ENCODE data around the gene DHDH.
"Not testable (repeated sequence)": the region's sequence is repeated elsewhere in the genome, so short reads cannot be mapped to it uniquely, and the experiment has no call there.

Gene DHDH

DNA sequence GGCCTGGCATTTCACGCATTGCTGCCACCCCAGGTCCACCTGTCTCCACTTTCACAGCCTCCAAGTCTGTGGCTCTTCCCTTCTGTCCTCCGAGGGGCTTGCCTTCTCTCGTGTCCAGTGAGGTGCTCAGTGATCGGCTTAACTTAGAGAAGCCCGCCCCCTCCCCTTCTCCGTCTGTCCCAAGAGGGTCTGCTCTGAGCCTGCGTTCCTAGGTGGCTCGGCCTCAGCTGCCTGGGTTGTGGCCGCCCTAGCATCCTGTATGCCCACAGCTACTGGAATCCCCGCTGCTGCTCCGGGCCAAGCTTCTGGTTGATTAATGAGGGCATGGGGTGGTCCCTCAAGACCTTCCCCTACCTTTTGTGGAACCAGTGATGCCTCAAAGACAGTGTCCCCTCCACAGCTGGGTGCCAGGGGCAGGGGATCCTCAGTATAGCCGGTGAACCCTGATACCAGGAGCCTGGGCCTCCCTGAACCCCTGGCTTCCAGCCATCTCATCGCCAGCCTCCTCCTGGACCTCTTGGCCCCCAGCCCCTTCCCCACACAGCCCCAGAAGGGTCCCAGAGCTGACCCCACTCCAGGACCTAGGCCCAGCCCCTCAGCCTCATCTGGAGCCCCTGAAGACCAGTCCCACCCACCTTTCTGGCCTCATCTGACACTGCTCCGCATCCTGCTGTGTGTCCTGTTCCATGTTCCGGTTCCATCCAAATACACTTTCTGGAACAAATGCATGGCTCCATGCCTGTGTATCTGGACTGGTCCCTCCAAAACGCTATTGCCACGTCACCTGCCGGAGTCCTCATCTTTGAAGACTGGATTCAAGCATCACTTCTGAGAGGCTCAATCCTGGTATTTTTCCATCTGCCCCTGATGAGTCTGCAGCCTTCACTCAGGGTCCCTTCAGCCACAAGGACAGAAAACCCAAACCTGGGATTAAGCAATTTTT is 10.7 kb upstream of the DHDH start:
- H3K4me3 Mint-ChIP-seq: no peak overlapping the region
- peaks cover 10% of the 10 kb centered on the region for H3K4me1 Mint-ChIP-seq (ENCODE audit: low read depth)
- intact Hi-C loops (cut with micrococcal nuclease): no loop called here
- H3K36me3 Mint-ChIP-seq (ENCODE audit: low read depth): peaks cover 68% of the 10 kb centered on the region
- no peaks in the 10 kb centered on the region for H3K9me3 Mint-ChIP-seq
- no peaks in the 10 kb centered on the region for H3K27me3 Mint-ChIP-seq
- H3K27ac Mint-ChIP-seq: no peak overlapping the region

DNA sequence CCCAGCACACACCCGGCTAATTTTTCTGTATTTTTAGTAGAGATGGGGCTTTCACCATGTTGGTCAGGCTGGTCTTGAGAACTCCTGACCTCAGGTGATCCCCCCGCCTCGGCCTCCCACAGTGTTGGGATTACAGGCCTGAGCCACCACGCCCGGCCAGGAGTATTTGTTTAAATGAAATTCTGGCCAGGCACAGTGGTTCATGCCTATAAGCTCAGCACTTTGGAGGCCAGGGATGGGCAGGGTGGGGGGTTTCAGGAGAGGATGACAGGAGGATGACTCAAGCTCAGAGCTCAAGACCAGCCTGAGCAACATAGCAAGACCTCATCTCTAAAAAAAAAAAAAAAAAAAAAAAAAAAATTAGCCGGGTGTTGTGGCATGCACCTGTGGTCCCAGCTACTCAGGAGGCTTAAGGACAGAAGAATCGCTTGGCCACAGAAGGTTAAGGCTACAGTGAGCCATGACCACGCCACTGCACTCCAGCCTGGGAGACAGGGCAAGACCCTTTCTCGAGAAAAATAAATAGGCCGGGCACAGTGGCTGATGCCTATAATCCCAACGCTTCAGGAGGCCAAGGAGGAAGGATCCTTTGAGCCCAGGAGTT is 8.2 kb upstream of the DHDH start:
- Mint-ChIP-seq H3K27ac (no peak overlapping the region), H3K4me3 (no peak overlapping the region), H3K9me3 (no peaks in the 10 kb centered on the region), H3K27me3 (no peaks in the 10 kb centered on the region), H3K36me3 (ENCODE audit: low read depth) (peaks cover 43% of the 10 kb centered on the region), H3K4me1 (ENCODE audit: low read depth) (peaks cover 10% of the 10 kb centered on the region)
- intact Hi-C loops (cut with micrococcal nuclease): no loop called here

DNA sequence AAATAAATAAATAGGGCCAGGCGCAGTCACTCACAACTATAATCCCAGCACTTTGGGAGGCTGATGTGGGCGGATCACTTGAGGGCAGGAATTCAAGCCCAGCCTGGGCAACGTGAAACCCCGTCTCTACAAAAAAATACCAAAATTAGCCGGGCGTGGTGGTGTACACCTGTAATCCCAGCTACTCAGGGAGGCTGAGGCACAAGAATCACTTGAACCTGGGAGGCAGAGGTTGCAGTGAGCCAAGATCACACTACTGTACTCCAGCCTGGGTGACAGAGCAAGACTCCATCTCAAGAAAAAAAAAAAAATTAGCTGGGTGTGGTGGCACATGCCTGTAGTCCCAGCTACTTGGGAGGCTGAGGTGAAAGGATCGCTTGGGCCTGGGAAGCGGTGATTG is 7.6 kb upstream of the DHDH start:
- Mint-ChIP-seq H3K4me1 (ENCODE audit: low read depth) (peaks cover 10% of the 10 kb centered on the region), H3K36me3 (ENCODE audit: low read depth) (peaks cover 37% of the 10 kb centered on the region), H3K27ac (peak overlapping the region; percentile 64)
- H3K4me3 Mint-ChIP-seq; H3K27me3 Mint-ChIP-seq; H3K9me3 Mint-ChIP-seq; intact Hi-C loops (cut with micrococcal nuclease): not testable (repeated sequence)

DNA sequence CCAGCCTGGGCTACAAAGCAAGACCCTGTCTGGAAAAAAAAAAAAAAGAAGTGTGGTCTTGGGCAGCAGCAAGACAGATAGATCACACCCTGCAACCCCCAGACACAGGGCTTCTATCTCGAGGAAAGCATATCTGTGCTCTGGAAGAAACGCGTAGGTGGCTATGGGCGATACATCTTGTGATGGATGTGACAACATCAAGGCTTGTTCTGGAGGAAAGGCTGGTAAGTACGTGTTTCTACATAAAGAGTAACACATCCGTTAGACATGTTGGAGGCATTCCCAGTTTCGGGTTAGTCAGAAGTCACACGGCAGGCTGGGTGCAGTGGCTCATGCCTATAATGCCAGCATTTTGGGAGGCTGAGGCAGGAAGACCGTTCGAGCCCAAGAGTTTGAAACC is 6.6 kb upstream of the DHDH start:
- Mint-ChIP-seq H3K9me3 (no peaks in the 10 kb centered on the region), H3K4me1 (ENCODE audit: low read depth) (peaks cover 10% of the 10 kb centered on the region), H3K27me3 (peaks cover 10% of the 10 kb centered on the region), H3K4me3 (no peak overlapping the region), H3K27ac (peak overlapping the region; percentile 64), H3K36me3 (ENCODE audit: low read depth) (peaks cover 27% of the 10 kb centered on the region)
- intact Hi-C loops (cut with micrococcal nuclease): no loop called here

DNA sequence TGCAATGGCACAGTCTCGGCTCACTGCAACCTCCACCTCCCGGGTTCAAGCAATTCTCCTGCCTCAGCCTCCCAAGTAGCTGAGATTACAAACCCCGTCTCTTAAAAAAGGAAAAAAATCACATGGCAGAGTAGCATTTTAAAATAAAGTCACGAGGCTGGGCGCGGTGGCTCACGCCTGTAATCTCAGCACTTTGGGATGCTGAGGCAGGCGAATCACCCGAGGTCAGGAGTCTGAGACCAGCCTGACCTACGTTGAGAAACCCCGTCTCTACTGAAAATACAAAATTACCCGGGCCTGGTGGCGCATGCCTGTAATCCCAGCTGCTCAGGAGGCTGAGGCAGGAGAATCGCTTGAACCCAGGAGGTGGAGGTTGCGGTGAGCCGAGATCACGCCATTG is 5.8 kb upstream of the DHDH start:
- intact Hi-C loops (cut with micrococcal nuclease); H3K9me3 Mint-ChIP-seq; H3K4me3 Mint-ChIP-seq: not testable (repeated sequence)
- H3K4me1 Mint-ChIP-seq (ENCODE audit: low read depth): peaks cover 10% of the 10 kb centered on the region
- H3K27me3 Mint-ChIP-seq: peaks cover 15% of the 10 kb centered on the region
- H3K36me3 Mint-ChIP-seq (ENCODE audit: low read depth): peaks cover 19% of the 10 kb centered on the region
- H3K27ac Mint-ChIP-seq: peak overlapping the region; percentile 64

DNA sequence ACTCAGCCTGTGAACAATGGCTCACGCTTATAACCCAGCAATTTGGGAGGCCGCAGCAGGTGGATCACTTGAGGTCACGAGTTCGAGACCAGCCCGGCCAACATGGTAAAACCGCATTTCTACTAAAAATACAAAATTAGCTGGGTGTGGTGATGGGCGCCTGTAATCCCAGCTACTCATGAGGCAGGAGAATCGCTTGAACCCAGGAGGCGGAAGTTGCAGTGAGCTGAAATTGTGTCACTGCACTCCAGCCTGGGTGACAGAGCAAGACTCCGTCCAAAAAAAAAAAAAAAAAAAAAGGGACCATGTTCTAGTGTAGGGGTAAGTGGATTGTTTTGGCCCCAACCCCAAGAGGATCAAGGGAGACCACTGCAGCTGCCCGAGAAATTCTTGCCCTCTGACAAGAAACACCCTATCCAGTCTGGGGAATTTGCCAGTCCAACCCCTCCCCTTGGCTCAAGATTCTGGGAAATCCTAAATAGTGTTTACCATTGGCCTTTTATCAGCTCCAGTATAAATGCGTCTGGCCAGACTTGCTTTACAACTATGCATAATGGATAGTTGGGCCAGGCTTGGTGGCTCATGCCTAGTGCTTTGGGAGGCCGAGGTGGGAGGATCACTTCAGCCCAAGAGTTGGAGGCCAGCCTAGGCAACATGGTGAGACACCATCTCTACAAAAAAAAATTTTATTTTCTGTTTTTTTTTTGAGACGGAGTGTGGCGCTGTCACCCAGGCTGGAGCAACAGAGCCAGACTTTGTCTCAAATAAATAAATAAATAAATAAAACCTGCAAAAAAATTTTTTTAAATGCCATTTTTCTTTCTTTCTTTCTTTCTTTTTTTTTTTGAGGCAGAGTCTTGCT is 5.1 kb upstream of the DHDH start:
- intact Hi-C loops (cut with micrococcal nuclease): no loop called here
- H3K4me1 Mint-ChIP-seq (ENCODE audit: low read depth): peaks cover 15% of the 10 kb centered on the region
- H3K27ac Mint-ChIP-seq: no peak overlapping the region
- H3K27me3 Mint-ChIP-seq: peaks cover 20% of the 10 kb centered on the region
- H3K36me3 Mint-ChIP-seq (ENCODE audit: low read depth): peaks cover 12% of the 10 kb centered on the region
- no peak overlapping the region for H3K4me3 Mint-ChIP-seq
- no peaks in the 10 kb centered on the region for H3K9me3 Mint-ChIP-seq

DNA sequence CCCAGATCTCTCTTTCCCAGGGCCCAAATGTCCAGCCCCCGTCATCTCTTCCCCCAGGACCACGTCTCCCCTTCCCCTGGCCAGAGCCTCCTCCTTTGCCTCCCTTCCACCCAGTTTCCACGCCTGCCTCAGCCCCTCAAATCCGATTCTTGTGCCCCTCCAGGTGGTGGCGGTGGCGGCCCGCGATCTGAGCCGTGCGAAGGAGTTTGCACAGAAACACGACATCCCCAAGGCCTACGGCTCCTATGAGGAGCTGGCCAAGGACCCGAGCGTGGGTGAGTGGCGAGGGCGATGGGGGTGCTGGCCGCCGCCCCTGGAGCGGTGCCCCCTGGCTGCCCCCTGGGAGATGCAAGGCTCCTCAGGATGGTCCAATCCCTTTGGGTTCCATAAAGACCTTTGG is 1.3 kb downstream of the DHDH start:
- Mint-ChIP-seq H3K4me1 (ENCODE audit: low read depth) (peaks cover 26% of the 10 kb centered on the region), H3K36me3 (ENCODE audit: low read depth) (no peaks in the 10 kb centered on the region), H3K9me3 (no peaks in the 10 kb centered on the region), H3K27ac (no peak overlapping the region), H3K27me3 (peaks cover 44% of the 10 kb centered on the region), H3K4me3 (no peak overlapping the region)
- intact Hi-C loops (cut with micrococcal nuclease): no loop called here

DNA sequence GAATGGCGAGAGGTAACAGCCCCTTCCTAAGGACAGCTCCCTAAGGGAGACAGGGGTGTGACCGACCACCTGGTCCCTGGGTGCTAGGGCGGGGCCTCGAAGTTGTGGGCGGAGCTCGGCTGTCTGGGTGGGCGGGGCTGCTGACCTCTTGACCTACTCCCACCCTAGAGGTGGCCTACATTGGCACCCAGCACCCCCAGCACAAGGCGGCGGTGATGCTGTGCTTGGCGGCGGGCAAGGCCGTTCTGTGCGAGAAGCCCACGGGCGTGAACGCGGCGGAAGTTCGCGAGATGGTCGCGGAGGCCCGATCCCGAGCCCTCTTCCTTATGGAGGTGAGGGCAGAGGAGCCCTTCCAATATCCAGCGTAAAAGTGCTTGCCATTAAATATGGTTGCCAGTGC is 2.4 kb downstream of the DHDH start:
- Mint-ChIP-seq H3K27ac (no peak overlapping the region), H3K27me3 (peaks cover 42% of the 10 kb centered on the region), H3K4me3 (no peak overlapping the region), H3K9me3 (peaks cover 5% of the 10 kb centered on the region), H3K36me3 (ENCODE audit: low read depth) (no peaks in the 10 kb centered on the region), H3K4me1 (ENCODE audit: low read depth) (peaks cover 26% of the 10 kb centered on the region)
- intact Hi-C loops (cut with micrococcal nuclease): no loop called here

DNA sequence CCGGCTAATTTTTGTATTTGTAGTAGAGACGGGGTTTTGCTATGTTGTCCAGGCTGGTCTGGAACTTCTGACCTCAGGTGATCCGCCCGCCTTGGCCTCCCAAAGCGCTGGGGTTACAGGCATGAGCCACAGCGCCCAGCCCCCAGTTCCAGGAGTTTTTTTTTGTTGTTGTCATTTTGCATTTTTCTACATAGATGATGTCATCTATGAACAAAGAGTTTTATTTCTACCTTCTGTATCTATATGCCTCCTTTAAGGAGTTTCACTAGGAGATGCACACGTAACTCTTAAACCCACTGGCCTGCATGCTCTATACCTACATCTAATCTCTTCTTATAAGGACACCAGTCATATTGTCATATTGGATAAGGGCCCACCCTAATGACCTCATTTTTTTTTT is 4.8 kb downstream of the DHDH start:
- H3K27ac Mint-ChIP-seq: no peak overlapping the region
- intact Hi-C loops (cut with micrococcal nuclease): no loop called here

DNA sequence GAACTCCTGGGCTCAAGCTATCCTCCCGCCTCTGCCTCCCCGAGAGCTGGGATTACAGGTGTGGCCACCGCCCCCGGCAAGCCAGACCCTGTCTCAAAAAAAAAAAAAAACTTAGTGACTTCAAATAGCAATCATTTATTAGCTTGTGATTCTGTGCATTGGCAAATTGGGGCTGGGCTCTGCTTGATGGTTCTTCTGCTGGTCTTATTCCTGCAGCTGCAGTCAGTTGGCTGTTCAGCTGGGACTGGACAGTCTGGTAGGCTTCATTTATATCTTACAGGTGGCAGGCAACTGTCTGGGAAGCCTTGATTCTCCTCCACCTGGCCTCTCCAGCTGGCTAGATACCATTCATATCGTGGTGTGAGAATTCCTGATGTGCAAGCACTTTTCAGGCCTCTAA is 7.4 kb downstream of the DHDH start:
- Mint-ChIP-seq H3K9me3 (peaks cover 10% of the 10 kb centered on the region), H3K4me3 (no peak overlapping the region), H3K27me3 (peaks cover 13% of the 10 kb centered on the region), H3K27ac (no peak overlapping the region), H3K36me3 (ENCODE audit: low read depth) (no peaks in the 10 kb centered on the region), H3K4me1 (ENCODE audit: low read depth) (peaks cover 5% of the 10 kb centered on the region)
- intact Hi-C loops (cut with micrococcal nuclease): no loop called here

More for the DNA sequence above, 4.8 kb downstream of the DHDH start:
- Mint-ChIP-seq H3K27me3 (peaks cover 25% of the 10 kb centered on the region), H3K4me3 (no peak overlapping the region), H3K4me1 (ENCODE audit: low read depth) (peaks cover 23% of the 10 kb centered on the region), H3K36me3 (ENCODE audit: low read depth) (no peaks in the 10 kb centered on the region), H3K9me3 (peaks cover 10% of the 10 kb centered on the region)

DNA sequence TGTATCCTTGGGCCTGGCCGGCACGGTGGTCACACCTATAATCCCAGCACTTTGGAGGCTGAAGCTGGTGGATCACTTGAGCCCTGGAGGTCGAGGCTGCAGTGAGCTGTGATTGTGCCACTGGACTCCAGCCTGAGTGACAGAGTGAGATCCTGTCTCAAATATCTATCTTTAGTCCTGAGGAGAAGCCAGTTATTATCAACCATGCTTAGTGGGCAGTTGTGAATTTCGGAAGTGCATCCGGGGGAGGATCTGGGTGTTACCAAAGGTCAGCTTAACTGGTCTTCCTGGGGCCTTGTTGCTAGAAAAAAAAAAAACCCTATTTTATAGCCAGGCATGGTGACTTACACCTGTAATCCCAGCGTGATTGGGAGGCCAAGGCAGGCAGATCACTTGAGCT is 9.6 kb downstream of the DHDH start:
- Mint-ChIP-seq H3K9me3 (peaks cover 21% of the 10 kb centered on the region), H3K27me3 (peaks cover 9% of the 10 kb centered on the region), H3K36me3 (ENCODE audit: low read depth) (no peaks in the 10 kb centered on the region), H3K27ac (no peak overlapping the region), H3K4me3 (no peak overlapping the region), H3K4me1 (ENCODE audit: low read depth) (no peaks in the 10 kb centered on the region)
- intact Hi-C loops (cut with micrococcal nuclease): no loop called here

DNA sequence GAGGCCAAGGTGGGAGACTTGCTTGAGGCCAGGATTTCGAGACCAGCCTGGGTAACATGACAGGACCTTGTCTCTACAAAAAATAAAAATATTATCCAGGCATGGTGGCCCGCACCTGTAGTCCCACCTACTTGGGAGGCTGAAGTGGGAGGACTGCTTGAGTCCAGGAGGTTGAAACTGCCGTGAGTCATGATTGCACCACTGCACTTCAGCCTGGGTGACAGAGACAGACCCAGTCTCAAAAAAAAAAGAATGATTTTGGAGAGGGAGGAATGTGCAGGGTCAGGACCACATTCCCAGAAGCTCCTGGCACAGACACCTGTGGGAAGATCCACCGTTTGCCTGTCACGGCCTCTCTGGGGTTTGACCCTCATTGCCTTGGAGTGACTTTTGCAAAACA is 11.9 kb downstream of the DHDH start:
- Mint-ChIP-seq H3K9me3 (peaks cover 32% of the 10 kb centered on the region), H3K36me3 (ENCODE audit: low read depth) (no peaks in the 10 kb centered on the region), H3K4me1 (ENCODE audit: low read depth) (peaks cover 8% of the 10 kb centered on the region), H3K4me3 (no peak overlapping the region), H3K27me3 (peaks cover 3% of the 10 kb centered on the region), H3K27ac (no peak overlapping the region)
- intact Hi-C loops (cut with micrococcal nuclease): no loop called here

DNA sequence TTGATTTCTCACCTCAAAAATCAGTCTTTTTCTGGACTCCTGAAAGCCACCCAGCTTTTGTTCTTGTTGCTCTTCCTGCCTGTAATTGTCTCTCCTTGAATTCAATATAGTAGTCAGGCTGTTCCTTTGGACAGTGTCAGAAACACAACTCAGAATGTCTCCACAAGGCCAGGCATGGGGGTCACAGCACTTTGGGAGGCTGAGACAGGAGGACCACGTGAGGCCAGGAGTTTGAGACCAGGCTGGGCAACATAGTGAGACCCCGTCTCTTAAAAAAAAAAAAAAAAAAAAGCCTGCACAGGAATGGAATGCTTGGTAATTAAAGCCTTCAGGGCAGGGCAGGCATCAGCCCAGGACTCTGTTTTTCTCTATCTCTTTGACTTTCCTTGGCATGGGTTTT is 12.3 kb downstream of the DHDH start:
- H3K27me3 Mint-ChIP-seq: peaks cover 3% of the 10 kb centered on the region
- peaks cover 28% of the 10 kb centered on the region for H3K9me3 Mint-ChIP-seq
- intact Hi-C loops (cut with micrococcal nuclease): no loop called here
- no peak overlapping the region for H3K4me3 Mint-ChIP-seq
- no peaks in the 10 kb centered on the region for H3K36me3 Mint-ChIP-seq (ENCODE audit: low read depth)
- H3K4me1 Mint-ChIP-seq (ENCODE audit: low read depth): peaks cover 8% of the 10 kb centered on the region
- H3K27ac Mint-ChIP-seq: no peak overlapping the region

Data from dendritic cell treated with granulocyte-macrophage colony-stimulating factor and Interleukin-4, amounts not matched to agents 40 ng/mL and 50 ng/mL, for 4 days (primary cell).